GM19240 (cell line): ENCODE measurements around the gene RPH3AL.
"Not testable (repeated sequence)": the region's sequence is repeated elsewhere in the genome, so short reads cannot be mapped to it uniquely, and the experiment has no call there.

Experiments
- DNase-seq: peaks from one replicate; pipeline ENCODE4 v3.0.0; 2011; ENCODE audit warnings: low spot score; ENCODE audit not compliant: insufficient read length

Gene RPH3AL

GRCh38 chr17:226108-227077 is 126.2 kb downstream of the RPH3AL start:
- no peak for DNase-seq

- DNase-seq, result no peak
Observed at GRCh38 chr17:225551-225950, 127.1 kb downstream of the RPH3AL start.

- DNase-seq, result not testable (repeated sequence)
Observed at GRCh38 chr17:224576-224975, 128.0 kb downstream of the RPH3AL start.

GRCh38 chr17:223723-224471 is 128.7 kb downstream of the RPH3AL start:
- no peak for DNase-seq

GRCh38 chr17:222172-222571 is 130.4 kb downstream of the RPH3AL start:
- no peak for DNase-seq

GRCh38 chr17:219696-220095 is 132.9 kb downstream of the RPH3AL start:
- DNase-seq, result no peak

GRCh38 chr17:218432-219110 is 134.0 kb downstream of the RPH3AL start:
- DNase-seq, result no peak

- DNase-seq, result no peak
Observed at GRCh38 chr17:216625-217024, 136.0 kb downstream of the RPH3AL start.

GRCh38 chr17:215563-216478 is 136.8 kb downstream of the RPH3AL start:
- DNase-seq, result not testable (repeated sequence)

- no peak for DNase-seq
Observed at GRCh38 chr17:214881-215331, 137.7 kb downstream of the RPH3AL start.

GRCh38 chr17:213286-214105 is 139.1 kb downstream of the RPH3AL start:
- DNase-seq, result no peak

- DNase-seq, result no peak
Observed at GRCh38 chr17:210402-210801, 142.2 kb downstream of the RPH3AL start.

- DNase-seq, result no peak
Observed at GRCh38 chr17:208429-208828, 144.2 kb downstream of the RPH3AL start.

GRCh38 chr17:207775-208174 is 144.8 kb downstream of the RPH3AL start:
- no peak for DNase-seq

GRCh38 chr17:206941-207560 is 145.6 kb downstream of the RPH3AL start:
- no peak for DNase-seq

- DNase-seq, result not testable (repeated sequence)
Observed at GRCh38 chr17:206484-206883, 146.1 kb downstream of the RPH3AL start.

- DNase-seq, result no peak
Observed at GRCh38 chr17:205817-206216, 146.8 kb downstream of the RPH3AL start.

- no peak for DNase-seq
Observed at GRCh38 chr17:205148-205669, 147.4 kb downstream of the RPH3AL start.
